ENCODE results near the gene ZBED1. TPM values are rescaled to one million over a fixed set of nuclear protein-coding genes. Genes with fewer than 3 reads are reported as not detected.

The ZBED1 gene
- total RNA-seq, 1 donor from 2014 or later, result 39.2 TPM

- DNase-seq (ENCODE audit: low read depth), result peak; percentile 29
- no peak for TF ChIP-seq CTCF (conservative IDR thresholded peaks at IDR 0.05; ENCODE audit: low read depth, low read length)
- peak overlapping the region; percentile 82 for H3K4me3 ChIP-seq (ENCODE audit: low read depth, low read length)
Observed at GRCh38 chrX:2498781-2499302, 1.9 kb downstream of the ZBED1 start.

GRCh38 chrX:2497961-2498780 lies 2.6 kb downstream of the ZBED1 start:
- DNase-seq (ENCODE audit: low read depth), result peak; percentile 38
- no peak for TF ChIP-seq CTCF (conservative IDR thresholded peaks at IDR 0.05; ENCODE audit: low read depth, low read length)
- H3K4me3 ChIP-seq (ENCODE audit: low read depth, low read length), result peak overlapping the region; percentile 82

GRCh38 chrX:2495595-2495994 lies 5.2 kb downstream of the ZBED1 start:
- H3K4me3 ChIP-seq (ENCODE audit: low read depth, low read length), result no peak overlapping the region
- no peak for TF ChIP-seq CTCF (conservative IDR thresholded peaks at IDR 0.05; ENCODE audit: low read depth, low read length)
- no peak for DNase-seq (ENCODE audit: low read depth)

GRCh38 chrX:2492531-2493218 lies 8.1 kb downstream of the ZBED1 start:
- H3K4me3 ChIP-seq (ENCODE audit: low read depth, low read length), result no peak overlapping the region
- no peak for TF ChIP-seq CTCF (conservative IDR thresholded peaks at IDR 0.05; ENCODE audit: low read depth, low read length)
- no peak for DNase-seq (ENCODE audit: low read depth)

- no peak for TF ChIP-seq CTCF (conservative IDR thresholded peaks at IDR 0.05; ENCODE audit: low read depth, low read length)
- DNase-seq (ENCODE audit: low read depth), result no peak
- H3K4me3 ChIP-seq (ENCODE audit: low read depth, low read length), result no peak overlapping the region
Observed at GRCh38 chrX:2490634-2491033, 10.1 kb downstream of the ZBED1 start.

- no peak overlapping the region for H3K4me3 ChIP-seq (ENCODE audit: low read depth, low read length)
- no peak for TF ChIP-seq CTCF (conservative IDR thresholded peaks at IDR 0.05; ENCODE audit: low read depth, low read length)
- no peak for DNase-seq (ENCODE audit: low read depth)
Observed at GRCh38 chrX:2489446-2490445, 11.0 kb downstream of the ZBED1 start.

Data from epithelial cell of proximal tubule (primary cell).